Prostate gland (tissue), 2 donors: Measurements from ENCODE around the gene MXI1. TPM values are rescaled to one million over a fixed set of nuclear protein-coding genes. Genes with fewer than 3 reads are reported as not detected.

Source experiments
- DNase-seq: peaks from one replicate; pipeline ENCODE4 v3.0.0-alpha.2; 2019; ENCODE audit warnings: low spot score
- H3K27ac ChIP-seq, 2 donors: fragments of 200-600 bp; sonication (generic); 2 replicates each; pipeline ENCODE4 v1.5.1; 2017 to 2019
- H3K27me3 ChIP-seq: fragments of 200-600 bp; sonication (generic); replicated peaks from 2 replicates; pipeline ENCODE4 v1.5.1; 2019; ENCODE audit not compliant: insufficient read depth
- H3K36me3 ChIP-seq, 2 donors: fragments of 200-600 bp; sonication (generic); 1 replicate in 1 of 2; 2 replicates in 1 of 2; pipeline versions ENCODE4 v1.5.1 to v1.8.1; 2017 to 2019
- H3K4me1 ChIP-seq: fragments of 200-600 bp; sonication (generic); replicated peaks from 2 replicates; pipeline ENCODE4 v1.5.1; 2019
- H3K4me3 ChIP-seq, 2 donors: fragments of 200-600 bp; sonication (generic); 2 replicates each; pipeline ENCODE4 v1.5.1; 2017 to 2019
- H3K9me3 ChIP-seq: fragments of 200-600 bp; sonication (generic); 2 replicates; pipeline ENCODE4 v1.5.1; 2017
- POLR2A ChIP-seq: fragments of 450-650 bp; IDR thresholded peaks from one replicate; pipeline ENCODE4 v1.6.1; 2016; ENCODE audit warnings: antibody characterized with exemption, mild to moderate bottlenecking
- POLR2AphosphoS5 ChIP-seq: sonication (generic); formaldehyde crosslinking; IDR thresholded peaks from one replicate; pipeline ENCODE4 v1.6.1; 2017; ENCODE audit warnings: antibody characterized with exemption
- WGBS: methylation state at CpG from one replicate; pipeline ENCODE4 v1.1.5; 2018; 5-methylcytosine and 5-hydroxymethylcytosine counted together
- intact Hi-C: fragments of 100-400 bp; cut with DNase I; formaldehyde crosslinking; loops from one replicate; pipeline ENCODE4 v1.14.2; 2022
- total RNA-seq, 2 donors: library from RNA; depleted of rRNA; stranded (reverse); fragments of >200 nt; gene quantifications; one replicate each; pipeline ENCODE4 v1.1.0, GENCODE V29; 2016
- TF ChIP-seq, protein P1 (sequence below), 4 experiments: fragments of 200-600 bp in 2 of 4; fragments of 450-650 bp in 2 of 4; sonication (generic) in 2 of 4; IDR thresholded peaks; 1 replicate in 3 of 4; 2 replicates in 1 of 4; pipeline ENCODE4 v1.5.1; 2016 to 2019; ENCODE audit warnings: antibody characterized with exemption in 4 of 4, mild to moderate bottlenecking in 2 of 4, moderate library complexity in 2 of 4

MXI1 gene
- total RNA-seq, 2 donors from 2014 or later = 36.3 to 83.3 TPM

GRCh38 chr10:110226543-110226925, 19.1 kb downstream of the MXI1 start:
- no peak for TF ChIP-seq POLR2A
- no peak for TF ChIP-seq POLR2AphosphoS5
- TF ChIP-seq, protein P1, sequence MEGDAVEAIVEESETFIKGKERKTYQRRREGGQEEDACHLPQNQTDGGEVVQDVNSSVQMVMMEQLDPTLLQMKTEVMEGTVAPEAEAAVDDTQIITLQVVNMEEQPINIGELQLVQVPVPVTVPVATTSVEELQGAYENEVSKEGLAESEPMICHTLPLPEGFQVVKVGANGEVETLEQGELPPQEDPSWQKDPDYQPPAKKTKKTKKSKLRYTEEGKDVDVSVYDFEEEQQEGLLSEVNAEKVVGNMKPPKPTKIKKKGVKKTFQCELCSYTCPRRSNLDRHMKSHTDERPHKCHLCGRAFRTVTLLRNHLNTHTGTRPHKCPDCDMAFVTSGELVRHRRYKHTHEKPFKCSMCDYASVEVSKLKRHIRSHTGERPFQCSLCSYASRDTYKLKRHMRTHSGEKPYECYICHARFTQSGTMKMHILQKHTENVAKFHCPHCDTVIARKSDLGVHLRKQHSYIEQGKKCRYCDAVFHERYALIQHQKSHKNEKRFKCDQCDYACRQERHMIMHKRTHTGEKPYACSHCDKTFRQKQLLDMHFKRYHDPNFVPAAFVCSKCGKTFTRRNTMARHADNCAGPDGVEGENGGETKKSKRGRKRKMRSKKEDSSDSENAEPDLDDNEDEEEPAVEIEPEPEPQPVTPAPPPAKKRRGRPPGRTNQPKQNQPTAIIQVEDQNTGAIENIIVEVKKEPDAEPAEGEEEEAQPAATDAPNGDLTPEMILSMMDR (IDR thresholded peaks at IDR 0.05) = no peak
- Histone ChIP-seq H3K27ac (peak overlapping the region; percentile 96), H3K9me3 (no peaks in the 10 kb centered on the region), H3K4me3 (peak overlapping the region; percentile 78 to 89), H3K4me1 (no peaks in the 10 kb centered on the region), H3K36me3 (no peaks in the 10 kb centered on the region), H3K27me3 (no peaks in the 10 kb centered on the region)
- DNase-seq = peak; percentile 94
- 1% methylated on average over 31 of the region's 36 CpGs for WGBS
- intact Hi-C loops = loop anchor here (1.0 to 5.0 kb wide), 3 partner anchors 16 to 271 kb away; partner anchors contain the start of gene DUSP5

- Histone ChIP-seq H3K27me3 (no peaks in the 10 kb centered on the region), H3K9me3 (no peaks in the 10 kb centered on the region), H3K36me3 (no peaks in the 10 kb centered on the region), H3K4me3 (peak overlapping the region; percentile 78 to 89), H3K27ac (peak overlapping the region; percentile 96), H3K4me1 (no peaks in the 10 kb centered on the region)
- TF ChIP-seq, protein P1 (IDR thresholded peaks at IDR 0.05) = no peak
- TF ChIP-seq POLR2A = peak; percentile 50
- intact Hi-C loops = loop anchor here (1.0 to 5.0 kb wide), 3 partner anchors 17 to 270 kb away; partner anchors contain the start of gene DUSP5
- DNase-seq = peak; percentile 60
- 1% methylated on average over 70 of the region's 71 CpGs for WGBS
Measured at GRCh38 chr10:110226926-110227641, 19.7 kb downstream of the MXI1 start.

DNA sequence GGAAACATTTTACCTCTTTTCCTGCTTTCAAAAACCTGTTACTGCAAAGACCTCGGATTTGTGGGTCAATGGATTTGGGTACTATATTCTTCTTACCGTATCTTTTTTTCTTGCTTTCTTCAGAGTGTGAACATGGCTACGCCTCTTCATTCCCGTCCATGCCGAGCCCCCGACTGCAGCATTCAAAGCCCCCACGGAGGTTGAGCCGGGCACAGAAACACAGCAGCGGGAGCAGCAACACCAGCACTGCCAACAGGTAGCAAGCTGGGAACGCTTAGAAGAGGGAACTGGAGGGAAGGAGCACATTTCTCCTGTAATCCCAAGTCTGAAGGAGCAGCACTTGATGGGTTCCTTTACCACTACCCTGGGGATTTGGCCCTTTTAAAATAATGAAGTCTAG, 20.7 kb downstream of the MXI1 start:
- no peak for TF ChIP-seq POLR2AphosphoS5
- TF ChIP-seq, protein P1 (IDR thresholded peaks at IDR 0.05) = no peak
- no peak for TF ChIP-seq POLR2A
- intact Hi-C loops = loop anchor here (5.0 kb wide), 2 partner anchors 49 to 269 kb away; partner anchors contain the start of gene DUSP5
- no peaks in the 10 kb centered on the region for H3K4me1 ChIP-seq
- H3K9me3 ChIP-seq = no peaks in the 10 kb centered on the region
- no peaks in the 10 kb centered on the region for H3K36me3 ChIP-seq
- H3K4me3 ChIP-seq = no peak overlapping the region
- H3K27ac ChIP-seq = peak overlapping the region; percentile 96
- 66% methylated on average over 10 of the region's 10 CpGs for WGBS
- no peak for DNase-seq
- no peaks in the 10 kb centered on the region for H3K27me3 ChIP-seq

DNA sequence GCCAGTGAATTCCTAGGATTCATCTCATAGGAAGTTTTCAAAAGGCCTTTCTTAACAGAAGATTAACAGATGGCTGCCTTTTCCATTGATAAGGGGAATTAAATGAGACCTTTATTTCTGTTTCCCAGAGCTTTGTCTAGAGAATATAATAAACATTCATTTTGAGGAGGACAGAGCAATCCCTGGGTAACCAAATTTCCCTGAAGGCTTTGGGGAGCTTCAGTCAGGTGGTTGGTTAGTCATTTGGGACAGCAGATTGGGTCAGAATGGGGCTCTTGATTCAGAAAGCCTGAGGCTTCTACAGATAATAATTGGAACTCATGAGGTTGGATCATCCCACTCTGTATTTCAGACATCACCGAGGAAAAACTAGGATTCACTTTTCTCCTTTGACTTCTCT, 21.8 kb downstream of the MXI1 start:
- no peak for DNase-seq
- TF ChIP-seq, protein P1 (IDR thresholded peaks at IDR 0.05) = no peak
- TF ChIP-seq POLR2AphosphoS5 (no peak), POLR2A (no peak)
- intact Hi-C loops = loop anchor here (5.0 kb wide), 2 partner anchors 48 to 268 kb away; partner anchors contain the start of gene DUSP5
- Histone ChIP-seq H3K4me1 (no peaks in the 10 kb centered on the region), H3K9me3 (no peaks in the 10 kb centered on the region), H3K27ac (no peak overlapping the region), H3K27me3 (no peaks in the 10 kb centered on the region), H3K4me3 (no peak overlapping the region), H3K36me3 (no peaks in the 10 kb centered on the region)
- WGBS = 87% methylated on average over 1 of the region's 1 CpG

GRCh38 chr10:110233846-110234245, 26.4 kb downstream of the MXI1 start:
- Histone ChIP-seq H3K4me1 (no peaks in the 10 kb centered on the region), H3K27me3 (no peaks in the 10 kb centered on the region), H3K9me3 (no peaks in the 10 kb centered on the region), H3K36me3 (no peaks in the 10 kb centered on the region), H3K4me3 (no peak overlapping the region), H3K27ac (no peak overlapping the region)
- DNase-seq = no peak
- WGBS = 62% methylated on average over 1 of the region's 1 CpG
- TF ChIP-seq, protein P1 (IDR thresholded peaks at IDR 0.05) = no peak
- TF ChIP-seq POLR2AphosphoS5 (no peak), POLR2A (no peak)
- intact Hi-C loops = no loop called here
